NB4 (cell line): ENCODE data around the gene PPP2R3C.
"Not testable (repeated sequence)": the region's sequence is repeated elsewhere in the genome, so short reads cannot be mapped to it uniquely, and the experiment has no call there.

Experiments
- DNase-seq: peaks from one replicate; pipeline ENCODE4 v3.0.0; 2010; ENCODE audit warnings: low read depth
- H3K4me3 ChIP-seq: one replicate; pipeline ENCODE4 v1.5.1; 2011; ENCODE audit warnings: mild to moderate bottlenecking, low read depth, low read length, moderate library complexity
- CTCF ChIP-seq: IDR thresholded peaks from one replicate; pipeline ENCODE4 v1.5.1; 2012; ENCODE audit warnings: low read depth, low read length
- MAX ChIP-seq: IDR thresholded peaks from 2 replicates; pipeline ENCODE4 v1.6.1; 2011; ENCODE audit warnings: low read depth, low read length
- MYC ChIP-seq: IDR thresholded peaks from 2 replicates; pipeline ENCODE4 v1.6.1; 2011; ENCODE audit warnings: low read depth, low read length
- POLR2A ChIP-seq: IDR thresholded peaks from 2 replicates; pipeline ENCODE4 v1.6.1; 2011; ENCODE audit warnings: mild to moderate bottlenecking; ENCODE audit not compliant: insufficient read length; ENCODE audit errors: extremely low read depth

PPP2R3C gene

GRCh38 chr14:35046048-35046750 lies 75.6 kb downstream of the PPP2R3C start, which contains the start of gene FAM177A1:
Gene FAM177A1, plus strand, starts transcription at chr14:35046272. Its CDS starts 192 bp downstream, at chr14:35046464.
- TF ChIP-seq POLR2A (peak; percentile 69), CTCF (no peak), MAX (peak; percentile 49), MYC (peak; percentile 60; the same call in 1 of the 2 replicates)
- H3K4me3 ChIP-seq: peak within 1 kb of the TSS; percentile 86
- peak; percentile 97 for DNase-seq

GRCh38 chr14:35045798-35046047 lies 76.1 kb downstream of the PPP2R3C start:
- no peak for TF ChIP-seq MYC
- TF ChIP-seq MAX: no peak
- no peak for TF ChIP-seq POLR2A
- TF ChIP-seq CTCF: no peak
- DNase-seq: no peak
- peak overlapping the region; percentile 86 for H3K4me3 ChIP-seq

GRCh38 chr14:35044939-35045797 lies 76.6 kb downstream of the PPP2R3C start:
- peak overlapping the region; percentile 86 for H3K4me3 ChIP-seq
- TF ChIP-seq POLR2A: no peak
- no peak for DNase-seq

- no peak for DNase-seq
- no peak overlapping the region for H3K4me3 ChIP-seq
- TF ChIP-seq MYC (no peak), CTCF (no peak), POLR2A (no peak), MAX (no peak)
Measured at GRCh38 chr14:35043046-35043445, 78.7 kb downstream of the PPP2R3C start.

GRCh38 chr14:35042632-35043031 lies 79.2 kb downstream of the PPP2R3C start:
- H3K4me3 ChIP-seq: no peak overlapping the region
- no peak for TF ChIP-seq CTCF
- TF ChIP-seq POLR2A: no peak
- no peak for TF ChIP-seq MAX
- no peak for TF ChIP-seq MYC
- DNase-seq: no peak

- DNase-seq, H3K4me3 ChIP-seq: not testable (repeated sequence)
Measured at GRCh38 chr14:35038312-35038711, 83.5 kb downstream of the PPP2R3C start.
